ENCODE measurements around the gene MTOR.

DNA sequence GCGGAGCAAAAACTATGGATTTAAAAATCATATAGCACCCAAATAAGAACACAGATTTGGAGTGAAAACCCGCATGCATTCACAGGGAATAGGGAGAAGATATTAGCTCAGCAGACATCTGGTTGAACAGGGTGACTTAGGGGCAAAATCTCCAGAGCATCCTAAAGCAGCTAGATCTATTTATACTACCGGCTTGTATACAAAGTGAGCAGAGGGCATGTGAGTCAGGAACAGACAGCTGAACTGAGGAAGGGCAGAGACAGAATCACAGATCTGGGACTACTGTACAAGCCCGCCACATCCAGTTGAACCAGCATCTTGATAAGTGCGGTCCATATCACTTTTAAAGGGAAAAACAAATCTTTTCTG is 127.5 kb downstream of the MTOR start:
- TF ChIP-seq, protein P1, sequence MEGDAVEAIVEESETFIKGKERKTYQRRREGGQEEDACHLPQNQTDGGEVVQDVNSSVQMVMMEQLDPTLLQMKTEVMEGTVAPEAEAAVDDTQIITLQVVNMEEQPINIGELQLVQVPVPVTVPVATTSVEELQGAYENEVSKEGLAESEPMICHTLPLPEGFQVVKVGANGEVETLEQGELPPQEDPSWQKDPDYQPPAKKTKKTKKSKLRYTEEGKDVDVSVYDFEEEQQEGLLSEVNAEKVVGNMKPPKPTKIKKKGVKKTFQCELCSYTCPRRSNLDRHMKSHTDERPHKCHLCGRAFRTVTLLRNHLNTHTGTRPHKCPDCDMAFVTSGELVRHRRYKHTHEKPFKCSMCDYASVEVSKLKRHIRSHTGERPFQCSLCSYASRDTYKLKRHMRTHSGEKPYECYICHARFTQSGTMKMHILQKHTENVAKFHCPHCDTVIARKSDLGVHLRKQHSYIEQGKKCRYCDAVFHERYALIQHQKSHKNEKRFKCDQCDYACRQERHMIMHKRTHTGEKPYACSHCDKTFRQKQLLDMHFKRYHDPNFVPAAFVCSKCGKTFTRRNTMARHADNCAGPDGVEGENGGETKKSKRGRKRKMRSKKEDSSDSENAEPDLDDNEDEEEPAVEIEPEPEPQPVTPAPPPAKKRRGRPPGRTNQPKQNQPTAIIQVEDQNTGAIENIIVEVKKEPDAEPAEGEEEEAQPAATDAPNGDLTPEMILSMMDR (IDR thresholded peaks at IDR 0.05) = no peak
- TF ChIP-seq POLR2A (IDR thresholded peaks at IDR 0.05) = no peak
